GM23338 (cell line): ENCODE measurements around the gene ARSD. TPM values are rescaled to one million over a fixed set of nuclear protein-coding genes. Genes with fewer than 3 reads are reported as not detected.

Source experiments
- ATAC-seq: fragments of 200-7000 bp; cut with Tn5 transposase; 3 replicates; pipeline ENCODE4 v1.9.1; 2020
- DNase-seq: peaks from one replicate; pipeline ENCODE4 v3.0.0-alpha.2; 2015; ENCODE audit warnings: low spot score
- H2AFZ ChIP-seq: fragments of 200-600 bp; sonication (generic); 2 replicates; pipeline ENCODE4 v1.8.0; 2016; ENCODE audit warnings: antibody characterized with exemption, mild to moderate bottlenecking, moderate library complexity
- H3F3A ChIP-seq: fragments of 200-600 bp; sonication (generic); replicated peaks from 2 replicates; pipeline ENCODE4 v1.8.0; 2017; ENCODE audit warnings: antibody characterized with exemption, mixed run types, low read depth
- H3K27ac ChIP-seq: fragments of 200-600 bp; sonication (generic); 2 replicates; pipeline ENCODE4 v1.6.1; 2016; ENCODE audit warnings: low read depth
- H3K27me3 ChIP-seq: fragments of 200-600 bp; sonication (generic); 2 replicates; pipeline ENCODE4 v1.8.0; 2016; ENCODE audit warnings: mild to moderate bottlenecking, mixed run types, moderate library complexity; ENCODE audit not compliant: insufficient read depth
- H3K36me3 ChIP-seq: fragments of 200-600 bp; sonication (generic); 2 replicates; pipeline ENCODE4 v1.8.0; 2016; ENCODE audit warnings: mild to moderate bottlenecking; ENCODE audit not compliant: insufficient read depth
- H3K4me1 ChIP-seq: fragments of 200-600 bp; sonication (generic); 2 replicates; pipeline ENCODE4 v1.8.0; 2016; ENCODE audit warnings: mild to moderate bottlenecking, moderate library complexity; ENCODE audit not compliant: insufficient read depth
- H3K4me2 ChIP-seq: fragments of 200-600 bp; sonication (generic); 2 replicates; pipeline ENCODE4 v1.7.1; 2017; ENCODE audit warnings: mixed run types
- H3K4me3 ChIP-seq: fragments of 200-600 bp; sonication (generic); 2 replicates; pipeline ENCODE4 v1.6.1; 2016; ENCODE audit warnings: mixed run types
- H3K79me2 ChIP-seq: fragments of 200-600 bp; sonication (generic); replicated peaks from 2 replicates; pipeline ENCODE4 v1.8.0; 2017; ENCODE audit warnings: mild to moderate bottlenecking; ENCODE audit not compliant: insufficient read depth
- H3K9me2 ChIP-seq: fragments of 200-600 bp; sonication (generic); 2 replicates; pipeline ENCODE4 v1.8.0; 2017; ENCODE audit not compliant: insufficient read depth
- H4K20me1 ChIP-seq: fragments of 200-600 bp; sonication (generic); replicated peaks from 2 replicates; pipeline ENCODE4 v1.8.0; 2017; ENCODE audit warnings: mild to moderate bottlenecking; ENCODE audit not compliant: insufficient read depth
- H3K27ac Mint-ChIP-seq: 2 replicates; pipeline ENCODE4 v1.8.0; 2020; ENCODE audit warnings: inconsistent platforms, mild to moderate bottlenecking, moderate library complexity, mixed read lengths
- H3K27me3 Mint-ChIP-seq: 3 replicates; pipeline ENCODE4 v1.8.0; 2022; ENCODE audit warnings: low read depth, mild to moderate bottlenecking, moderate library complexity, mixed read lengths, inconsistent platforms; ENCODE audit not compliant: insufficient read depth, poor library complexity
- H3K36me3 Mint-ChIP-seq: 3 replicates; pipeline ENCODE4 v1.8.0; 2021; ENCODE audit warnings: low read depth, mild to moderate bottlenecking, inconsistent platforms, moderate library complexity, mixed read lengths
- H3K4me1 Mint-ChIP-seq: 3 replicates; pipeline ENCODE4 v1.8.0; 2020; ENCODE audit warnings: mild to moderate bottlenecking, inconsistent platforms, mixed read lengths
- H3K4me3 Mint-ChIP-seq: 3 replicates; pipeline ENCODE4 v1.8.0; 2021; ENCODE audit warnings: moderate library complexity, mild to moderate bottlenecking, inconsistent platforms, mixed read lengths
- H3K9me3 Mint-ChIP-seq: 3 replicates; pipeline ENCODE4 v1.8.0; 2020; ENCODE audit warnings: moderate library complexity, mild to moderate bottlenecking, inconsistent platforms, mixed read lengths
- CREB1 ChIP-seq: fragments of 250-450 bp; sonication (Bioruptor Pico); IDR thresholded peaks from 2 replicates; pipeline ENCODE4 v1.5.0; 2020; ENCODE audit warnings: low read depth, mild to moderate bottlenecking, moderate library complexity
- CTCF ChIP-seq, 2 experiments: fragments of 200-600 bp in 1 of 2; sonication (generic) in 1 of 2; conservative IDR thresholded peaks; 2 replicates each; pipeline versions ENCODE4 v1.5.1 to v1.6.1; 2016 to 2017; ENCODE audit warnings: antibody characterized with exemption in 2 of 2, low read depth in 2 of 2, mild to moderate bottlenecking in 2 of 2, moderate library complexity in 1 of 2
- ETS1 ChIP-seq: IDR thresholded peaks from 2 replicates; pipeline ENCODE4 v1.6.1; 2016; ENCODE audit warnings: antibody characterized with exemption
- EZH2 ChIP-seq: fragments of 200-600 bp; sonication (generic); IDR thresholded peaks from one replicate; pipeline ENCODE4 v1.8.0; 2017; ENCODE audit warnings: antibody characterized with exemption, mild to moderate bottlenecking, low read depth; ENCODE audit not compliant: unreplicated experiment
- EZH2phosphoT487 ChIP-seq: fragments of 200-600 bp; sonication (generic); IDR thresholded peaks from one replicate; pipeline ENCODE4 v1.8.1; 2018; ENCODE audit warnings: antibody characterized with exemption; ENCODE audit not compliant: unreplicated experiment
- JUNB ChIP-seq: IDR thresholded peaks from one replicate; pipeline ENCODE4 v1.6.1; 2016; ENCODE audit warnings: antibody characterized with exemption; ENCODE audit not compliant: unreplicated experiment
- NANOG ChIP-seq: IDR thresholded peaks from 2 replicates; pipeline ENCODE4 v1.6.1; 2016; ENCODE audit warnings: antibody characterized with exemption, borderline replicate concordance
- REST ChIP-seq: IDR thresholded peaks from one replicate; pipeline ENCODE4 v1.6.1; 2018; ENCODE audit warnings: antibody characterized with exemption; ENCODE audit not compliant: unreplicated experiment
- ZNF331 ChIP-seq: fragments of 250-450 bp; sonication (Bioruptor Pico); IDR thresholded peaks from 2 replicates; pipeline ENCODE4 v1.5.0; 2020; ENCODE audit warnings: low read depth, mild to moderate bottlenecking, moderate library complexity
- ZNF462 ChIP-seq: fragments of 250-450 bp; sonication (Bioruptor Pico); IDR thresholded peaks from 2 replicates; pipeline ENCODE4 v1.5.0; 2020; ENCODE audit warnings: mild to moderate bottlenecking, moderate library complexity
- polyA plus RNA-seq: library from polyadenylated mRNA; unstranded; fragments of >200 nt; fragmentation: Nextera tagmentation; extraction: Ambion mirVana; gene quantifications from 2 replicates; pipeline ENCODE4 v1.2.1, GENCODE V29; 2016
- total RNA-seq: library from RNA; depleted of rRNA; stranded (reverse); fragments of >200 nt; shearing (Covaris generic); gene quantifications from 2 replicates; pipeline ENCODE4 v1.2.3, GENCODE V29; 2014

The ARSD gene
- total and polyA plus RNA-seq, 2 experiments from 2014 or later, result 1.3 to 1.7 TPM

- no peak overlapping the region for H3K4me3 ChIP-seq
- H3K9me3 Mint-ChIP-seq, result no peaks in the 10 kb centered on the region
- no peak for DNase-seq
- H3K4me1 ChIP-seq, result no peaks in the 10 kb centered on the region
- H3K4me2 ChIP-seq, result no peak overlapping the region
- H3K9me2 ChIP-seq, result no peaks in the 10 kb centered on the region
- H3K4me1 Mint-ChIP-seq, result peaks cover 8% of the 10 kb centered on the region; the same call in 2 of the 3 replicates
- no peak overlapping the region for H2AFZ ChIP-seq
- H3K4me3 Mint-ChIP-seq, result no peak overlapping the region
- no peaks in the 10 kb centered on the region for H3K79me2 ChIP-seq
- no peak overlapping the region for H3K27ac Mint-ChIP-seq
- H3K36me3 Mint-ChIP-seq, result peaks cover 51% of the 10 kb centered on the region; the same call in 2 of the 3 replicates
- no peaks in the 10 kb centered on the region for H3K27me3 ChIP-seq
- H3K27me3 Mint-ChIP-seq, result no peaks in the 10 kb centered on the region
- no peak for TF ChIP-seq CTCF (conservative IDR thresholded peaks at IDR 0.05; ENCODE audit: low read depth in 2 of 2)
- TF ChIP-seq NANOG, result no peak
- no peak for TF ChIP-seq EZH2phosphoT487
- no peak for TF ChIP-seq ZNF331
- no peak for TF ChIP-seq REST
- no peak for TF ChIP-seq JUNB
- no peak for TF ChIP-seq EZH2
- TF ChIP-seq ZNF462 (CRISPR knock-in tag), result no peak
- no peak for TF ChIP-seq ETS1
- no peak for TF ChIP-seq CREB1 (CRISPR knock-in tag)
- no peaks in the 10 kb centered on the region for H3K36me3 ChIP-seq
- no peaks in the 10 kb centered on the region for H4K20me1 ChIP-seq
- no peak overlapping the region for H3K27ac ChIP-seq
- H3F3A ChIP-seq, result no peaks in the 10 kb centered on the region
- no peak for ATAC-seq
These were observed 61.9 kb downstream of the ARSD start for GRCh38 chrX:2867206-2867605.
